Neural crest cell (in vitro differentiated cells): ENCODE data around the gene MAP6. TPM values are rescaled to one million over a fixed set of nuclear protein-coding genes. Genes with fewer than 3 reads are reported as not detected.

Experiments
- DNase-seq: peaks from one replicate; pipeline ENCODE4 v3.0.0; 2021; ENCODE audit warnings: low read depth, mixed read lengths, low spot score
- H3K27ac Mint-ChIP-seq: one replicate; pipeline ENCODE4 v1.8.0; 2021; ENCODE audit warnings: mild to moderate bottlenecking, mixed read lengths; ENCODE audit not compliant: unreplicated experiment
- H3K27me3 Mint-ChIP-seq: 2 replicates; pipeline ENCODE4 v1.8.0; 2021; ENCODE audit warnings: low read depth, mild to moderate bottlenecking, mixed read lengths
- H3K36me3 Mint-ChIP-seq: 2 replicates; pipeline ENCODE4 v1.8.0; 2021; ENCODE audit warnings: low read depth, mild to moderate bottlenecking, mixed read lengths
- H3K4me1 Mint-ChIP-seq: 2 replicates; pipeline ENCODE4 v1.8.0; 2021; ENCODE audit warnings: mixed read lengths
- H3K4me3 Mint-ChIP-seq: one replicate; pipeline ENCODE4 v1.8.0; 2021; ENCODE audit warnings: mild to moderate bottlenecking, mixed read lengths
- H3K9me3 Mint-ChIP-seq: 2 replicates; pipeline ENCODE4 v1.8.0; 2021; ENCODE audit warnings: mixed read lengths
- total RNA-seq: library from RNA; stranded (reverse); gene quantifications from 2 replicates; pipeline ENCODE4 v1.2.1, GENCODE V29; 2021
- TF ChIP-seq, protein P1 (sequence below): fragments of 200-600 bp; sonication (generic); conservative IDR thresholded peaks from 2 replicates; pipeline ENCODE4 v1.5.0; 2021; ENCODE audit warnings: antibody characterized with exemption, mild to moderate bottlenecking

MAP6 gene
- total RNA-seq, 1 donor from 2014 or later: 57.7 TPM

DNA sequence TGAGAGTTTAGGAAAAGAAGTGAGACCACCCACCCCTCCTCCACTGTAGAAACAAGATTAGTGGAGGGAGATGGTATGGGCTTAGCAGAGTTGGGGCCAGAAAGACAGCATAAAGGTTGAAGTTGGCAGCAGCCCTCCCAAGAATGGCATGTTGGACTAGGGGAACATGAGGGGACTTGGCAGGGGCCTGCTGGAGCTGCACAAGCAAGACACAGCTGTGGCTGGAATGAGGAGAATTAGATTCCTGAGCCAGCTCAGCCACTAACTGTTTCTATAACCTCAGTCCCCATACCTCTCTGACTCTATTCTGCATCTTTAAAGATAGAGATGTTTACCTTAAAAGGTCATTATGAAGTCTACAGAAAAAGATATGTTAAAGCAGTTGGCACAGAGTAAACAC lies 13.2 kb downstream of the MAP6 start:
- DNase-seq: no peak
- H3K9me3 Mint-ChIP-seq: no peaks in the 10 kb centered on the region
- H3K4me1 Mint-ChIP-seq: peaks cover 10% of the 10 kb centered on the region
- H3K4me3 Mint-ChIP-seq: no peak overlapping the region
- no peaks in the 10 kb centered on the region for H3K36me3 Mint-ChIP-seq
- H3K27me3 Mint-ChIP-seq: no peaks in the 10 kb centered on the region
- no peak overlapping the region for H3K27ac Mint-ChIP-seq
- TF ChIP-seq, protein P1, sequence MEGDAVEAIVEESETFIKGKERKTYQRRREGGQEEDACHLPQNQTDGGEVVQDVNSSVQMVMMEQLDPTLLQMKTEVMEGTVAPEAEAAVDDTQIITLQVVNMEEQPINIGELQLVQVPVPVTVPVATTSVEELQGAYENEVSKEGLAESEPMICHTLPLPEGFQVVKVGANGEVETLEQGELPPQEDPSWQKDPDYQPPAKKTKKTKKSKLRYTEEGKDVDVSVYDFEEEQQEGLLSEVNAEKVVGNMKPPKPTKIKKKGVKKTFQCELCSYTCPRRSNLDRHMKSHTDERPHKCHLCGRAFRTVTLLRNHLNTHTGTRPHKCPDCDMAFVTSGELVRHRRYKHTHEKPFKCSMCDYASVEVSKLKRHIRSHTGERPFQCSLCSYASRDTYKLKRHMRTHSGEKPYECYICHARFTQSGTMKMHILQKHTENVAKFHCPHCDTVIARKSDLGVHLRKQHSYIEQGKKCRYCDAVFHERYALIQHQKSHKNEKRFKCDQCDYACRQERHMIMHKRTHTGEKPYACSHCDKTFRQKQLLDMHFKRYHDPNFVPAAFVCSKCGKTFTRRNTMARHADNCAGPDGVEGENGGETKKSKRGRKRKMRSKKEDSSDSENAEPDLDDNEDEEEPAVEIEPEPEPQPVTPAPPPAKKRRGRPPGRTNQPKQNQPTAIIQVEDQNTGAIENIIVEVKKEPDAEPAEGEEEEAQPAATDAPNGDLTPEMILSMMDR: no peak

DNA sequence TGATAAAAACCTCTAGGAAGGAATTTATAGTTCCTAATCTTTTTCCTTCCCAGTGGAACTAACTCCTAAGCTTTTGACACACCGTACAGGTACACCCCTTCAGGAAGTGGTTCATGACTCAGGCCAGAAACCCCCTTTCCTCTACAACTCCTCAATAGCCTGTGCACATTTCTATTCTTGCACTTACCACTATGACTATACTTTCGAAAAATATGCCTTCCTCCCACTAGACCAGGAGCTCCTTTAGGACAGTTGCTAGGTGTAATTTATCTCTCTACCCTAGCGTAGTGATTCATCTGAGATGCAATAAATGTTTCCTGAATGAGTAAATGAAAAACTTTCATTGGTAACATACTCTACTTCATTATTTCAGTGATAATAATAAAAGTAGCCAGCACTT lies 14.5 kb downstream of the MAP6 start:
- Mint-ChIP-seq H3K4me1 (peaks cover 10% of the 10 kb centered on the region), H3K4me3 (no peak overlapping the region), H3K27me3 (no peaks in the 10 kb centered on the region), H3K27ac (no peak overlapping the region), H3K36me3 (no peaks in the 10 kb centered on the region), H3K9me3 (no peaks in the 10 kb centered on the region)
- TF ChIP-seq, protein P1: no peak
- DNase-seq: no peak

DNA sequence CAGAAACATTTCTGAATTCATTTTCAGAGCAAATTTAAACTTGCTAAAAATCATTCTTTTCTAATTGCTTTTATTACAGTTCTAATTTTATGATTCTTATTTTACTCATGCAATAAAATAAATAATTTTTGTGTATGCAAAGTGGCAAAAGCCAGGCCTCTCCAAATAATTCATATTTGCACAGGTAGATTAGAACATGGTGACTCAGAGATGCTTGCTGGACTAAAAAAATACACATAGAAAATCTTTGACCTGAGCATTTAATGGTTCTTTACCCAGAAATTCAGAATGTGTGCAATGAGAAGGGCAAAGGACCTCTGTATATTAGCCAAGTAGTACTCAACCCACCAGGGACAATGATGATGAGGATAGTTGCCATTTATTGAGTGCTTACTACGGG lies 15.3 kb downstream of the MAP6 start:
- H3K36me3 Mint-ChIP-seq: no peaks in the 10 kb centered on the region
- no peaks in the 10 kb centered on the region for H3K9me3 Mint-ChIP-seq
- H3K27me3 Mint-ChIP-seq: no peaks in the 10 kb centered on the region
- H3K4me1 Mint-ChIP-seq: peaks cover 10% of the 10 kb centered on the region
- no peak overlapping the region for H3K4me3 Mint-ChIP-seq
- DNase-seq: no peak
- no peak overlapping the region for H3K27ac Mint-ChIP-seq
- TF ChIP-seq, protein P1: no peak

DNA sequence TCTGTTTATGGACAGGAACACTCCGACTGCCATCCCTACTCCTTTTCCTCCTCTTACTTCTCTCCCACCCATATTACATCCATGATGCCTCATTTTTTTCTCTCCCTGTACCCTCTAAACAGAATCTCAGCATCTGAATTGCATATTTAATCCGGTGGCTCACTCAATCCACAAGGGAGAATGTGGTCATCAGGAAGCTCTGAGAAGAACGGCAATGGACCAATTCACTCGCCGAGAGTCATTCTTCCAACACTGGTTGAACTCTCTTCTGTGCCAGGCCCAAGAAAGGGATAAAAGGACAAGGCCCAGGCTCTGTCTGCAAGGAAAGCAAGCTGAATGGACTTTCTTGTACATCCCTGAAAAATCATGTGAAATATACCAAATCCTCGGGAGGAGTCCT lies 15.9 kb downstream of the MAP6 start:
- no peaks in the 10 kb centered on the region for H3K36me3 Mint-ChIP-seq
- H3K9me3 Mint-ChIP-seq: no peaks in the 10 kb centered on the region
- H3K27me3 Mint-ChIP-seq: no peaks in the 10 kb centered on the region
- TF ChIP-seq, protein P1: no peak
- no peak overlapping the region for H3K27ac Mint-ChIP-seq
- H3K4me1 Mint-ChIP-seq: peaks cover 10% of the 10 kb centered on the region
- DNase-seq: no peak
- no peak overlapping the region for H3K4me3 Mint-ChIP-seq

DNA sequence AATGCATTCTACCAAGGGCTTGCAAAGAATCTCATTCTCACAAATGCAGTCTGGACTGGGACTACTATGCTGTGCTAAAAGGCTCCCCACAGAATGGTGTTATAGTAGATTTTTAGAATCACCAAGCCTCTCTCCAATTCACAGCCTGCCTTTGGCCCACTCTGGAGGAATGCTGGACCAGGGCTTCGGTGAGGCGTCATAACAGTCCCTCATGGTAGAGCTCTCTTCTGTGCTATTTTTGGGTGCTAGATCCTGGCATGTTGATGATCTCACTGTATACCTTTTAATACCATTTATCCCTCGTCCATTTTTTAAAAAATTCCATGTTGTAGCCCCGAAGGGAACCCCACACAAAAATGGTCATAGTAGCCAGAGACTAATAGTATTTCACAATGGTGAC lies 17.6 kb downstream of the MAP6 start:
- H3K9me3 Mint-ChIP-seq: no peaks in the 10 kb centered on the region
- TF ChIP-seq, protein P1: no peak
- peaks cover 10% of the 10 kb centered on the region for H3K4me1 Mint-ChIP-seq
- no peak overlapping the region for H3K27ac Mint-ChIP-seq
- no peaks in the 10 kb centered on the region for H3K27me3 Mint-ChIP-seq
- no peak for DNase-seq
- H3K36me3 Mint-ChIP-seq: no peaks in the 10 kb centered on the region
- H3K4me3 Mint-ChIP-seq: no peak overlapping the region

DNA sequence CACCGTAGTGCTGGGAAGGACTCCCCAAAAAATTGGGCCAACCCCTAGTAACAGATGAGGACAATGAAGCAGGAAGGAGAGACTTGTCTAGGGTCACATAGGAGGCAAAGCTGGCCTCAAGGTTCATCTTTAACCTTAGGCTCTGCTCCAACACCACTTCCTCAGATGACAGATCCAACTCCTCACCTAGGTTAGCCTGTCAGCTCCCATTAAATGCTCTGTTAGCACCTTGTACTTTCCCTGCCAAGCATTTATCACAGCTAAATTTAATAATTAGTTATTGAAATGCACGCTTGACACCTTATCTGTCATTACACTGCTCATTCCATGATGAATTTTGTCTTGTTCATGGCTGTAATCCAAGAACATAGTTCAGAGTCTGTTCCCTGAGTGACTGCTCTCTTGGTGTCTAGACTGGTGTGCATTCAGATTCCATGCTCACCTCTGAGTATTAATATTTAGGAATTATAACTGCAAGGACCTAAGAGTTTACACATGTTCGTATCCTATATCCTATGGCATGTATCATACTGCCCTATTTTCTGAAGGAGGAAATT lies 18.6 kb downstream of the MAP6 start:
- Mint-ChIP-seq H3K27me3 (no peaks in the 10 kb centered on the region), H3K9me3 (no peaks in the 10 kb centered on the region), H3K27ac (no peak overlapping the region), H3K4me3 (no peak overlapping the region), H3K4me1 (peaks cover 7% of the 10 kb centered on the region), H3K36me3 (no peaks in the 10 kb centered on the region)
- DNase-seq: no peak
- TF ChIP-seq, protein P1: no peak
